AG04450 (cell line): ENCODE data around the gene ACTN4. TPM values are rescaled to one million over a fixed set of nuclear protein-coding genes. Genes with fewer than 3 reads are reported as not detected.
A peak's percentile ranks its signal among the peaks of the same experiment; 100 is the strongest.

ENCODE experiments used
- CTCF ChIA-PET: fragments of 300-600, 350-600 bp; formaldehyde crosslinking; extraction: SDS; loops from one replicate; lab custom pipeline; 2022; ENCODE audit warnings: antibody characterized with exemption, inconsistent platforms; lab: Charles Lee
- POLR2A ChIA-PET: fragments of 350-600 bp; formaldehyde crosslinking; extraction: SDS; loops from one replicate; lab custom pipeline; 2021; ENCODE audit warnings: antibody characterized with exemption, inconsistent platforms; lab: Yijun Ruan, JAX
- DNase-seq: peaks from one replicate; pipeline ENCODE4 v3.0.0-alpha.2; 2011; ENCODE audit warnings: low read depth, low spot score
- H3K27ac ChIP-seq: one replicate; pipeline ENCODE4 v1.5.1; 2012; ENCODE audit warnings: low read depth, low read length, control low read depth
- H3K27me3 ChIP-seq: one replicate; pipeline ENCODE4 v1.6.0; 2012; ENCODE audit warnings: low read length; ENCODE audit not compliant: control insufficient read depth, insufficient read depth
- H3K4me3 ChIP-seq: 2 replicates; pipeline ENCODE4 v1.5.1; 2011; ENCODE audit warnings: mild to moderate bottlenecking, low read depth, low read length, control low read depth
- H3K9me3 ChIP-seq: 2 replicates; pipeline ENCODE4 v1.5.1; 2012; ENCODE audit warnings: low read length; ENCODE audit not compliant: control insufficient read depth, insufficient read depth
- CTCF ChIP-seq: IDR thresholded peaks from 2 replicates; pipeline ENCODE4 v1.5.1; 2011; ENCODE audit warnings: low read depth, low read length, control low read depth, inconsistent platforms
- polyA plus RNA-seq: library from polyadenylated mRNA; depleted of rRNA; stranded (reverse); fragments of >200 nt; gene quantifications from 2 replicates; pipeline ENCODE4 v1.2.3, GENCODE V29; 2011

ACTN4 gene
- polyA plus RNA-seq, 1 experiment = 300 TPM

- no peak for DNase-seq
- no peak overlapping the region for H3K27ac ChIP-seq
- TF ChIP-seq CTCF = no peak
Observed at GRCh38 chr19:38699647-38700349, 52.3 kb downstream of the ACTN4 start.

GRCh38 chr19:38700350-38700901 lies 53.0 kb downstream of the ACTN4 start:
- no peaks in the 10 kb centered on the region for H3K27me3 ChIP-seq
- TF ChIP-seq CTCF = no peak
- ChIA-PET CTCF (interaction anchor here (0.5 kb wide), 1 partner anchor 14 kb away, joined by 3 read pairs; no protein-coding TSS in a partner anchor), POLR2A (interaction anchor here (0.7 to 1.8 kb wide), 2 partner anchors 11 to 129 kb away, joined by 3 to 8 read pairs; no protein-coding TSS in a partner anchor)
- DNase-seq = no peak
- H3K4me3 ChIP-seq = no peak overlapping the region
- no peak overlapping the region for H3K27ac ChIP-seq
- no peaks in the 10 kb centered on the region for H3K9me3 ChIP-seq

More at GRCh38 chr19:38699647-38700349, 52.3 kb downstream of the ACTN4 start:
- ChIA-PET CTCF (interaction anchor here (0.5 kb wide), 1 partner anchor 13 kb away, joined by 3 read pairs; no protein-coding TSS in a partner anchor), POLR2A (no interaction called here)
- H3K4me3 ChIP-seq = no peak overlapping the region
- H3K27me3 ChIP-seq = no peaks in the 10 kb centered on the region
- H3K9me3 ChIP-seq = no peaks in the 10 kb centered on the region

- ChIA-PET POLR2A (interaction anchor here (0.7 to 1.8 kb wide), 3 partner anchors 10 to 128 kb away, joined by 3 to 8 read pairs (median 3); partner anchors contain the start of gene ACTN4), CTCF (interaction anchor here (0.6 kb wide), 1 partner anchor 1786 kb away, joined by 3 read pairs; no protein-coding TSS in a partner anchor)
- Histone ChIP-seq H3K27ac (peak overlapping the region; percentile 57), H3K4me3 (no peak overlapping the region), H3K27me3 (no peaks in the 10 kb centered on the region), H3K9me3 (no peaks in the 10 kb centered on the region)
- DNase-seq = no peak
- no peak for TF ChIP-seq CTCF
Observed at GRCh38 chr19:38700902-38701454, 53.5 kb downstream of the ACTN4 start.

- Histone ChIP-seq H3K27me3 (no peaks in the 10 kb centered on the region), H3K9me3 (no peaks in the 10 kb centered on the region), H3K4me3 (no peak overlapping the region), H3K27ac (peak overlapping the region; percentile 57)
- ChIA-PET POLR2A (interaction anchor here (1.1 to 1.8 kb wide), 2 partner anchors 10 to 54 kb away, joined by 3 to 8 read pairs; partner anchors contain the start of gene ACTN4), CTCF (interaction anchor here (0.6 kb wide), 1 partner anchor 1786 kb away, joined by 3 read pairs; no protein-coding TSS in a partner anchor)
- DNase-seq = no peak
- no peak for TF ChIP-seq CTCF
Observed at GRCh38 chr19:38701455-38702063, 54.1 kb downstream of the ACTN4 start.
